ENCODE measurements around the gene DACH2. TPM values are rescaled to one million over a fixed set of nuclear protein-coding genes. Genes with fewer than 3 reads are reported as not detected.

DACH2 gene
- total RNA-seq, 1 donor from 2014 or later, result not detected

DNA sequence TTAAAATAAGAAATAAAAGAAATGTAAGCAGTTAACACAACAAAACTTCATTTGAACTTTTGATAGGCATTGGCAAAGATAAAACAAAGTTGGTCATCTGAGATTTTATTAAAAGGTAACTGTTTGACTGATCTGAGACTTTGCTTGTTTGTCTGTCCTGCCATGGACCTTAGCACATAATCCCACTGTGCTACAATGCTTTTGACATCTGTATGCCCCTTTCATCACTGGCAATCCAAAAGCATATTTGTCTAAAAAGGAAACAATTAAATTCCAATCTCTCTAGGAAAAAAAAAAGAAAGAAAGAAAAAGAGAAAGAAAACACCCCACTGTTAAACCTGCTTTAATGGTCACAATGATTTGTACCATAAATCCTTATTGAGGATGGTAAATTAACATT is 231.0 kb downstream of the DACH2 start:
- Mint-ChIP-seq H3K27ac (ENCODE audit: unreplicated experiment) (no peak overlapping the region), H3K27me3 (ENCODE audit: low read depth) (peaks cover 7% of the 10 kb centered on the region), H3K36me3 (ENCODE audit: low read depth) (no peaks in the 10 kb centered on the region), H3K9me3 (ENCODE audit: low read depth) (no peaks in the 10 kb centered on the region), H3K4me1 (ENCODE audit: low read depth) (no peaks in the 10 kb centered on the region), H3K4me3 (ENCODE audit: unreplicated experiment) (no peak overlapping the region)
- no peak for DNase-seq (ENCODE audit: low spot score)
- TF ChIP-seq CTCF (IDR thresholded peaks at IDR 0.05), result no peak

- DNase-seq (ENCODE audit: low spot score), result no peak
- peaks cover 5% of the 10 kb centered on the region for H3K27me3 Mint-ChIP-seq (ENCODE audit: low read depth)
- H3K36me3 Mint-ChIP-seq (ENCODE audit: low read depth), result no peaks in the 10 kb centered on the region
- no peaks in the 10 kb centered on the region for H3K4me1 Mint-ChIP-seq (ENCODE audit: low read depth)
- TF ChIP-seq CTCF (IDR thresholded peaks at IDR 0.05), result no peak
- H3K4me3 Mint-ChIP-seq (ENCODE audit: unreplicated experiment), result no peak overlapping the region
- H3K27ac Mint-ChIP-seq (ENCODE audit: unreplicated experiment), result no peak overlapping the region
- H3K9me3 Mint-ChIP-seq (ENCODE audit: low read depth), result no peaks in the 10 kb centered on the region
Measured at GRCh38 chrX:86383681-86384540, 235.7 kb downstream of the DACH2 start.

- H3K4me3 Mint-ChIP-seq (ENCODE audit: unreplicated experiment), result no peak overlapping the region
- no peak overlapping the region for H3K27ac Mint-ChIP-seq (ENCODE audit: unreplicated experiment)
- no peak for TF ChIP-seq CTCF (IDR thresholded peaks at IDR 0.05)
Measured at GRCh38 chrX:86407371-86407770, 259.1 kb downstream of the DACH2 start.

GRCh38 chrX:86421771-86422170 is 273.5 kb downstream of the DACH2 start:
- Mint-ChIP-seq H3K4me1 (ENCODE audit: low read depth) (no peaks in the 10 kb centered on the region), H3K9me3 (ENCODE audit: low read depth) (peaks cover 28% of the 10 kb centered on the region), H3K4me3 (ENCODE audit: unreplicated experiment) (no peak overlapping the region), H3K27ac (ENCODE audit: unreplicated experiment) (no peak overlapping the region), H3K27me3 (ENCODE audit: low read depth) (no peaks in the 10 kb centered on the region), H3K36me3 (ENCODE audit: low read depth) (no peaks in the 10 kb centered on the region)
- TF ChIP-seq CTCF (IDR thresholded peaks at IDR 0.05), result no peak
- DNase-seq (ENCODE audit: low spot score), result no peak

More at GRCh38 chrX:86407371-86407770, 259.1 kb downstream of the DACH2 start:
- no peak for DNase-seq (ENCODE audit: low spot score)
- Mint-ChIP-seq H3K36me3 (ENCODE audit: low read depth) (no peaks in the 10 kb centered on the region), H3K9me3 (ENCODE audit: low read depth) (peaks cover 19% of the 10 kb centered on the region), H3K4me1 (ENCODE audit: low read depth) (no peaks in the 10 kb centered on the region), H3K27me3 (ENCODE audit: low read depth) (no peaks in the 10 kb centered on the region)

DNA sequence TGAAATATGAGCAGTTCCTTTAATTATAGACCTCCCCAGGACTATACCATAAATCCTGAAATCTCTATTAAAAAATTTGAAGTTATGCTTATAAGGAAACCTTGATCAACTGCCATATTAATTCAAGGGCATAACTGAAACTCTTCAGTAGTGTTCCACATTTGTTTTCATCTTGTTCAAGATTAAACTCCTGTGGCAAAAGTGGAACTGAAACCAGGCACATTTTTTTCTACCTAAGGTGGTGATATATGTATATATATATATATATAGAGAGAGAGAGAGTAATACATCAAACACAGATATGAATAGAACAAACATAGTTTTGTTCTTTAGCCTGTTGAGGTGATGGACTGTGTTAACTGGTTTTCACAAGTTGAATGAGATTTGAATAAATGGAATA is 287.9 kb downstream of the DACH2 start:
- DNase-seq (ENCODE audit: low spot score), result no peak
- H3K4me1 Mint-ChIP-seq (ENCODE audit: low read depth), result no peaks in the 10 kb centered on the region
- H3K9me3 Mint-ChIP-seq (ENCODE audit: low read depth), result no peaks in the 10 kb centered on the region
- no peaks in the 10 kb centered on the region for H3K36me3 Mint-ChIP-seq (ENCODE audit: low read depth)
- no peak overlapping the region for H3K27ac Mint-ChIP-seq (ENCODE audit: unreplicated experiment)
- no peaks in the 10 kb centered on the region for H3K27me3 Mint-ChIP-seq (ENCODE audit: low read depth)
- TF ChIP-seq CTCF (IDR thresholded peaks at IDR 0.05), result no peak
- H3K4me3 Mint-ChIP-seq (ENCODE audit: unreplicated experiment), result no peak overlapping the region
